Measurements from ENCODE around the gene OSBPL6.

- no peak for TF ChIP-seq POLR2A (IDR thresholded peaks at IDR 0.05)
- TF ChIP-seq CTCF (IDR thresholded peaks at IDR 0.05), result no peak
Observed at GRCh38 chr2:178449700-178450523, 255.6 kb downstream of the OSBPL6 start.

All from esophagus squamous epithelium (tissue), 4 donors.